Neural progenitor cell (in vitro differentiated cells): ENCODE results near the gene COL20A1.

Source experiments
- EZH2 ChIP-seq: fragments of 200-600 bp; sonication (generic); IDR thresholded peaks from 2 replicates; pipeline ENCODE4 v1.6.1; 2017; ENCODE audit warnings: antibody characterized with exemption, mild to moderate bottlenecking, moderate library complexity
- EZH2phosphoT487 ChIP-seq: fragments of 200-600 bp; sonication (generic); IDR thresholded peaks from 2 replicates; pipeline ENCODE4 v1.6.1; 2017; ENCODE audit warnings: antibody characterized with exemption
- TF ChIP-seq, protein P1 (sequence below): fragments of 200-600 bp; sonication (generic); IDR thresholded peaks from 2 replicates; pipeline ENCODE4 v1.5.1; 2017; ENCODE audit warnings: antibody characterized with exemption, mild to moderate bottlenecking

DNA sequence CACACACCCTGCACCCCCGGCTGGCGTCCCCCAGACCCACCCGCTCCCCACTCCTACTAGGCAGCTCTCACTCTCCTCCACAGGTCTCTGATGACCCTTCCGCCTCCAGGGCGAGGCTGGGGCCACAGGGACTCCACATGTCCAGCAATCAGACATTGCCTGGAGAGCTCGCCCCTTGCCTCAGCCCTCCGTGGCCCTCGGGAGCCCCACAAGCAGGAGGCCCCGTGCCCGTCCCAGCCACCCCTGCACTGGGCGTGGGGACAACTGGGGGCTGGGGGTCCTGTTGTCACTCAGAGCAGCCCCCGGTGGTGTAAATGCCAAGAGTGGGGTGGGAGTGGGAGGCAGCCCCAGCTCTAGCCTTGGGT, 1.5 kb downstream of the COL20A1 start:
- TF ChIP-seq, protein P1, sequence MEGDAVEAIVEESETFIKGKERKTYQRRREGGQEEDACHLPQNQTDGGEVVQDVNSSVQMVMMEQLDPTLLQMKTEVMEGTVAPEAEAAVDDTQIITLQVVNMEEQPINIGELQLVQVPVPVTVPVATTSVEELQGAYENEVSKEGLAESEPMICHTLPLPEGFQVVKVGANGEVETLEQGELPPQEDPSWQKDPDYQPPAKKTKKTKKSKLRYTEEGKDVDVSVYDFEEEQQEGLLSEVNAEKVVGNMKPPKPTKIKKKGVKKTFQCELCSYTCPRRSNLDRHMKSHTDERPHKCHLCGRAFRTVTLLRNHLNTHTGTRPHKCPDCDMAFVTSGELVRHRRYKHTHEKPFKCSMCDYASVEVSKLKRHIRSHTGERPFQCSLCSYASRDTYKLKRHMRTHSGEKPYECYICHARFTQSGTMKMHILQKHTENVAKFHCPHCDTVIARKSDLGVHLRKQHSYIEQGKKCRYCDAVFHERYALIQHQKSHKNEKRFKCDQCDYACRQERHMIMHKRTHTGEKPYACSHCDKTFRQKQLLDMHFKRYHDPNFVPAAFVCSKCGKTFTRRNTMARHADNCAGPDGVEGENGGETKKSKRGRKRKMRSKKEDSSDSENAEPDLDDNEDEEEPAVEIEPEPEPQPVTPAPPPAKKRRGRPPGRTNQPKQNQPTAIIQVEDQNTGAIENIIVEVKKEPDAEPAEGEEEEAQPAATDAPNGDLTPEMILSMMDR, result no peak
- no peak for TF ChIP-seq EZH2
- no peak for TF ChIP-seq EZH2phosphoT487
